Calu3 (cell line): Measurements from ENCODE around the gene RBM18. TPM values are rescaled to one million over a fixed set of nuclear protein-coding genes. Genes with fewer than 3 reads are reported as not detected.

Experiments
- BruUV-seq: library from RNA; stranded (reverse); fragments of 400-500 nt; replicated peaks from 2 replicates; lab custom pipeline; 2021; lab: Mats Ljungman, UMichigan
- CTCF ChIA-PET: fragments of 300-600 bp; sonication (Branson Sonifier 250); formaldehyde crosslinking; loops from one replicate; lab custom pipeline; 2022; ENCODE audit warnings: antibody characterized with exemption; lab: Charles Lee
- DNase-seq: peaks from one replicate; pipeline ENCODE4 v3.0.0; 2022
- H3K27ac Mint-ChIP-seq: one replicate; pipeline ENCODE4 v1.8.0; 2022; ENCODE audit warnings: mixed read lengths; ENCODE audit not compliant: unreplicated experiment
- H3K27me3 Mint-ChIP-seq: one replicate; pipeline ENCODE4 v1.8.0; 2022; ENCODE audit warnings: mixed read lengths; ENCODE audit not compliant: unreplicated experiment
- H3K36me3 Mint-ChIP-seq: one replicate; pipeline ENCODE4 v1.8.0; 2022; ENCODE audit warnings: mild to moderate bottlenecking, moderate library complexity, mixed read lengths; ENCODE audit not compliant: insufficient read depth, unreplicated experiment
- H3K4me1 Mint-ChIP-seq: one replicate; pipeline ENCODE4 v1.8.0; 2022; ENCODE audit warnings: mild to moderate bottlenecking, low read depth, mixed read lengths; ENCODE audit not compliant: unreplicated experiment
- H3K4me3 Mint-ChIP-seq: one replicate; pipeline ENCODE4 v1.8.0; 2022; ENCODE audit warnings: mild to moderate bottlenecking, low read depth, moderate library complexity, mixed read lengths; ENCODE audit not compliant: unreplicated experiment
- H3K9me3 Mint-ChIP-seq: one replicate; pipeline ENCODE4 v1.8.0; 2022; ENCODE audit warnings: low read depth, mixed read lengths; ENCODE audit not compliant: unreplicated experiment
- intact Hi-C: fragments of 100-400 bp; cut with micrococcal nuclease; formaldehyde crosslinking; loops from one replicate; pipeline ENCODE4 v1.10.0; 2022; ENCODE audit not compliant: unreplicated experiment
- total RNA-seq: library from RNA; stranded (reverse); gene quantifications from 2 replicates; pipeline ENCODE4 v1.2.3, GENCODE V29; 2022
- TF ChIP-seq, protein P1 (sequence below): fragments of 200-600 bp; IDR thresholded peaks from one replicate; pipeline ENCODE4 v1.8.0; 2022; ENCODE audit warnings: antibody characterized with exemption; ENCODE audit not compliant: unreplicated experiment

Gene RBM18
- total RNA-seq, 1 experiment from 2014 or later: 13.1 TPM

DNA sequence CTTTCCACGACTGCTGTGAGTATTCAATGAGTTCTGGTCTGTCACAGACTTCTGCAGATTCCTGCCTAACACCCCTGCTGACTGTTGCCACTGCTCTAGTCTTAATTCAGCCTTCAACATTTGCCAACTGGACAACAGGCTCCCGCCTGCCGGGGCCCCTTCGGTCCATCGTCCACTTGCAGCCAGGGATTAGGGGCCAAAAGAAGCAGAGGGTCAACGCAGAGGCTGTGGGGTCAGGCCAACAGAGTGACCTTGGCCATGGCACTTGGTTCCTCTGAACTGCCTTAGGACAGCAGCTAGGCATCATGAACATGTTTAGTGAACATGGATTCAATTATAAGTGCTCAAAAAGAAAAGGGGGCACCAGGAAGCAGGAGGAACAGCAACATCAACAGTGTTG is 76.3 kb downstream of the RBM18 start:
- Mint-ChIP-seq H3K9me3 (no peaks in the 10 kb centered on the region), H3K36me3 (no peaks in the 10 kb centered on the region), H3K27me3 (peaks cover 17% of the 10 kb centered on the region), H3K4me1 (no peaks in the 10 kb centered on the region), H3K27ac (no peak overlapping the region), H3K4me3 (no peak overlapping the region)
- TF ChIP-seq, protein P1, sequence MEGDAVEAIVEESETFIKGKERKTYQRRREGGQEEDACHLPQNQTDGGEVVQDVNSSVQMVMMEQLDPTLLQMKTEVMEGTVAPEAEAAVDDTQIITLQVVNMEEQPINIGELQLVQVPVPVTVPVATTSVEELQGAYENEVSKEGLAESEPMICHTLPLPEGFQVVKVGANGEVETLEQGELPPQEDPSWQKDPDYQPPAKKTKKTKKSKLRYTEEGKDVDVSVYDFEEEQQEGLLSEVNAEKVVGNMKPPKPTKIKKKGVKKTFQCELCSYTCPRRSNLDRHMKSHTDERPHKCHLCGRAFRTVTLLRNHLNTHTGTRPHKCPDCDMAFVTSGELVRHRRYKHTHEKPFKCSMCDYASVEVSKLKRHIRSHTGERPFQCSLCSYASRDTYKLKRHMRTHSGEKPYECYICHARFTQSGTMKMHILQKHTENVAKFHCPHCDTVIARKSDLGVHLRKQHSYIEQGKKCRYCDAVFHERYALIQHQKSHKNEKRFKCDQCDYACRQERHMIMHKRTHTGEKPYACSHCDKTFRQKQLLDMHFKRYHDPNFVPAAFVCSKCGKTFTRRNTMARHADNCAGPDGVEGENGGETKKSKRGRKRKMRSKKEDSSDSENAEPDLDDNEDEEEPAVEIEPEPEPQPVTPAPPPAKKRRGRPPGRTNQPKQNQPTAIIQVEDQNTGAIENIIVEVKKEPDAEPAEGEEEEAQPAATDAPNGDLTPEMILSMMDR: no peak
- CTCF ChIA-PET: no interaction called here
- no TSS peak for BruUV-seq
- intact Hi-C loops: no loop called here
- no peak for DNase-seq

Other genes with a start within 250 kb of the RBM18 start
- 10.4 and 10.5 TPM in 2 replicates for gene TTLL11, start 171.5 kb downstream of the RBM18 start, total RNA-seq
- 33.5 and 38.8 TPM in 2 replicates for gene NDUFA8, start 105.1 kb downstream of the RBM18 start, total RNA-seq
- not detected in 2 replicates for gene MORN5, start 104.9 kb downstream of the RBM18 start, total RNA-seq
- gene LHX6, start 35.9 kb downstream of the RBM18 start, total RNA-seq: 0.97 TPM in 1 of 2 replicates, not detected in the other
- 45.7 and 47.1 TPM in 2 replicates for gene MRRF, start within 50 bp of the RBM18 start, total RNA-seq
- gene PTGS1, start 106.2 kb upstream of the RBM18 start, total RNA-seq: 0.66 and 0.71 TPM in 2 replicates
- not detected in 2 replicates for gene OR1J1, start 213.1 kb upstream of the RBM18 start, total RNA-seq
- gene OR1J2, start 246.0 kb upstream of the RBM18 start, total RNA-seq: not detected in 2 replicates